HG02763 (cell line): Measurements from ENCODE around the gene ATCAY.
"Not testable (repeated sequence)": the region's sequence is repeated elsewhere in the genome, so short reads cannot be mapped to it uniquely, and the experiment has no call there.

Source experiments
- ATAC-seq: cut with Tn5 transposase; IDR thresholded peaks from one replicate; pipeline ENCODE4 v1.9.1; 2021; ENCODE audit warnings: mild to moderate bottlenecking, moderate library complexity; ENCODE audit not compliant: unreplicated experiment

ATCAY gene

DNA sequence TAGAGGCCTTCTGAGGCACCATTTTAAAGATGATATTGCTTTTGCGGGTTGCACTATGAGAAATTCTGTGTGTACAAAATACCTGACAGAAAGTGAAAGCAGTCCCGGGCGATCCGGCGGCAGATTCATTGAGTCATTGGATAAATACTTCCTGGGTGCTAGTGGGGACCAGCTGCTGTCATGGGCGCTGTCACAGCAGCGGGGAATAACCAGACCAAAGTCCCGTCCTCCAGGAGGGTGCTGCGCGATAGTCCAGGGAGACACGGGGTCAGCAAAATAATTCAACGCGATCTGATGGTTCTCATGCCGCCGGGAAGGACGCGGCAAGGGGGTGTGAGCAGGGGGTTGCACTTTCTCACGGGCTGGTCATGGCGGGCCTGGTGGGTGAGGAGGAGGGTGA, 25.2 kb upstream of the ATCAY start:
- ATAC-seq, result no peak

DNA sequence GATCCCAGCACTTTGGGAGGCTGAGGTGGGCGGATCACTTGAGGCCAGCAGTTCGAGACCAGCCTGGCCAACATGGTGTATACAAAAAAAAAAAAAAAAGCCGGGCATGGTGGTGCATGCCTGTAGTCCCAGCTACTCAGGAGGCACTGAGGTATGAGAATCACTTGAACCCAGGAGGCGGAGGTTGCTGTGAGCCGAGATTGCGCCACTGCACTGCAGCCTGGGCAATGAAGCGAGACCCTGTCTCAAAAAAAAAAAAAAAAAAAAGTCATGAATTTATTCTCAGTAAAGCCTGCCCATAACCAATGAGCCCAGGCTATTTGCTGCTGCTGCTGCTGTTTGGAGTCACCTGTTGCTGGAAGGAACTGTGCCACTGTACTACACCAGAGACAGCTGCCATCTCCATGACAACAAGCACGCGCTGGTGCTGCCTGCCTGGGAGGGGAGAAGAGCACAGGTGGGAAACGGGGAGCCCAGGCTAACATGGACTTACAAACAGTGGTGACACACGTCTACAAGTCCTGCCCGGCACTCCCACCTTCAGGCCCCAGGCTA, 23.0 kb upstream of the ATCAY start:
- ATAC-seq, result no peak

- ATAC-seq, result no peak
These were observed 20.0 kb upstream of the ATCAY start for GRCh38 chr19:3860499-3860898.

- no peak for ATAC-seq
These were observed 17.5 kb upstream of the ATCAY start for GRCh38 chr19:3862826-3863500.

- no peak for ATAC-seq
These were observed 16.8 kb upstream of the ATCAY start for GRCh38 chr19:3863648-3864047.

DNA sequence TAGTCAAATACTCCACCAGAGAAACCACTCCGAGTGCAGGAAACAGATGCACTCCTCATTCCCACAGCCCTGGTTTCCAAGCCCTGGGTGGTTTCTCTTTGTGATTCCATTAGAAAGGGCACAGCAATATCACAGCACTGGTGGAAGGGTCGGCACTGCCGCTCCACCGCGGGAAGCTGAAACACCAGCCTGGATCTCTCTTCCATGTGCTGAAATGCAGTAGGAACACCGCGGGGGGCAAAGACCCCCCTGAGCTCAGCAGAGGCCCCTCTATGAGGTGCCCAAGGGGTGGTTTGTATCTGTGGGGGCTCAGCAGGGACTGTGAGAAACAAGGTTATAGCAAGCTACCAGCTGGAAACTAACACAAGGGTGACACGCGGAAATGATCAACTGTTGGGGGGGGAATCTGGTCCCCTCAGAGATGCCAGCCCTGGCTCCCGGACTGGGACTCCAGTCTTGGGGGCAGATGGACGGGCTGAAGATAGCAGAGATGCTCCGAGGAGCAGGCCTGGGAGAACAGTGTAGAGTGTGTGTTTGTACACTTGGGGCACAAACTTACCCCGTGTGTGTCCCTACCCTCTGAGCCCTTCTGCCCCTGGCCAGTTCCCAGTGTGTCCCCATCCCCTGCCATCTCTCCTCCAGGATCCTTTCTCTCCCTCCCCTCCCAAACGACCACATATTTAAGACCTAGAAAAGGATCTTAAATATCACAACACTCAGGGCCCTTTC, 13.4 kb upstream of the ATCAY start:
- ATAC-seq, result no peak

DNA sequence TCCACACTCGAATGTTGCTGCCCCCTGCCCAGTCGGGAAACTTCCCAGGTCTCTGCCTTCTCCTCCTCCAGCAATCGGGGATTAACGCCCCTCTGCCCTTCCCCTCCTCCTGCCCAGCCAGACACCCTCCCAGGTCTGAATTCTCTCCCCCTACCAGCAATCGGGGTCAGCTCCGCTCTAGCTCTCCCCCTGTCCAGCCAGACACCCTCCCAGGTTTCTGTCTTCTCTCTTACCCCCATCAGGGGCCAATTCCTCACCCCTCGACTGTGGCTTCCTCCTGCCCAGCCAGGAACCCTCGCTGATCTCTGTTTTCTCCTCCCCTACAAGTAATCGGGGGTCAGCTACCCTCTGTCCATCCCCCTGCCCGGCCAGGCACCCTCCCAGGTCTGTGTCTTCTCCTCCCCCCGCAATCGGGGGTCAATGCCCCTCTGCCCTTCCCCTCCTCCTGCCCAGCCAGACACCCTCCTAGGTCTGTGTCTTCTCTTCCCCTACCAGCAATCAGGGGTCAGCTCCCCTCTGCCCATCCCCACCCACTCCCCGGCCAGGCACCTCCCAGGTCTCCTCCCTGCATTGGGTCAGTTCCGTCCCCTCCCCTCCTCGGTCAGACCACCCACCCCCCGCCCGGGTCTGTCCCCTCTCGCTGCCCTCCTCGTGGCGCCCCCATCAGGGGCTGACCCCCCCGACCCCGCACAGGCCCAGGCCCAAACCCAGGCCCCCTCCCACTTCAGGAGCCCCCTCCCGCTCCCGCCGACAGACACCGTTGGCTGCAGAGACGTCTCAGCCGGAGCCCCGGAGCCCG, 12.3 kb upstream of the ATCAY start:
- ATAC-seq, result no peak

GRCh38 chr19:3868770-3869456, 11.6 kb upstream of the ATCAY start, which contains the start of gene ZFR2:
ZFR2 (minus strand) TSS chr19:3869038; CDS start chr19:3869017, 21 bp downstream.
- no peak for ATAC-seq

- no peak for ATAC-seq
These were observed 7.3 kb upstream of the ATCAY start for GRCh38 chr19:3873151-3873550.

DNA sequence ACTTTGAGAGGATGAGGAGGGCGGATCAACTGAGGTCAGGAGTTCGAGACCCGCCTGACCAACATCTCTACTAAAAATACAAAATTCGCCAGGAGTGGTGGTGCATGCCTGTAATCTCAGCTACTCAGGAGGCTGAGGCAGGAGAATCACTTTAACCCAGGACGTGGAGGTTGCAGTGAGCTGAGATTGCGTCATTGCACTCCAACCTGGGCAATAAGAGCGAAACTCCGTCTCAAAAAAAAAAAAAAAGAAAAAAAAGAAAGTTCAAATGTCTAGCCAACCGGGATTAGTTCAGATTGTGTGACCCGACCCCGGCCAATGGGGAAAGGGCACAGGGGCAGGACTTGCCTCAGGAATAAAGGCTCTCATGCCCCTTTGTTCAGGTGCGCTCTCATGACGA, 5.8 kb upstream of the ATCAY start:
- ATAC-seq, result not testable (repeated sequence)

- ATAC-seq, result no peak
These were observed 829 bp upstream of the ATCAY start for GRCh38 chr19:3879656-3880055.

DNA sequence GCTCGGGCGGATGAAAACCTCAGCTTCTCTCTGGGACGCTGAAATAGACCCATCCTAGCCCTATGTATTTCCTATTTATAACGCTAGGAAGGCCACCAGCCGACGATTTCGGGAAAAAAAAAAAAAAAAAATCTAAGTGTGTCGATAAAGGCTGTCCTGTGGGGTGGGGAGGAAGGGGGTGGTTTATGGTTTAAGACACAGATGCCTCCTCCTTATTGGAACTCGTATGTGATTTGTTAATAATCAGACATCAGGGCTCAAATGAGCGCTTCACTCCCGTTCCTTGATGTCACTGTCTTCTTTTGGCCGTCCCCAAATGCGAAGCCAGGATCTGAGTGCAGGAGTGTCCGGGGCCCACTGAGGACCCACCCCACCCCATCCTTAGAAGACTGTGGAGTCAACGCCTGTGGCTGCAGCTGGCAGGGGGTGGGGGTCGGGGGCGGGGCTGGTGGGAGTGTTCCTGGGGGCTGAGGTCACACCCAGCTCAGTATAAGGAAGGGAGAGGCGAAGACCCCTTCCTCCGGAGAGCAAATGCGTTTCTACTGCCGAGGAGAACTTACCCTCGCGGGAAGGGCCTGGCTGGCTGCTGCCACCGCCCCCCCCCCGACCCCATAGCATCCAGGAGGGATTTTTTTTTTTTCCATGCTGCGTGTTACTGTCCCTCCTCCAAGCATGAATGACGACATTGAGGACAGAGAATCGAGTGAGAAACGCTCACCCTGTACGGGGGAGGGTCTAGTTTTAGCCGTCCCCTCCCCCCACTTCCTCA, 971 bp downstream of the ATCAY start:
- no peak for ATAC-seq

DNA sequence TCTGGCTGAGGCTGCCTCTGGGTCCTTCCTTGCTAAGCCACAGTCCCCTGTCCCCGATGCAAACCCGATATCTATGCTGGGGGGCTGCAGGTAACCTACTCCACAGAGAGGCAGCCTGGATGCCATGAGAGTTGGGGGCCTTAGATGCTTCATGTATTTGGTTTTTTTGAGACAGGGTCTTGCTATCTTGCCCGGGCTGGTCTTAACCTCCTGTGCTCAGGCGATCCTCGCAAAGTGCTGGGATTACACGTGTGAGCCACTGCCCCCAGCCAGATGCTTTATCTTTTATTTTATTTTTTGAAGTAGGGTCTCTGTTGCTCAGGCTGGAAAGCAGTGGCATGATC, 1.5 kb downstream of the ATCAY start:
- no peak for ATAC-seq

GRCh38 chr19:3890591-3890990, 10.1 kb downstream of the ATCAY start:
- no peak for ATAC-seq

- ATAC-seq, result no peak
These were observed 13.2 kb downstream of the ATCAY start for GRCh38 chr19:3893509-3894179.

DNA sequence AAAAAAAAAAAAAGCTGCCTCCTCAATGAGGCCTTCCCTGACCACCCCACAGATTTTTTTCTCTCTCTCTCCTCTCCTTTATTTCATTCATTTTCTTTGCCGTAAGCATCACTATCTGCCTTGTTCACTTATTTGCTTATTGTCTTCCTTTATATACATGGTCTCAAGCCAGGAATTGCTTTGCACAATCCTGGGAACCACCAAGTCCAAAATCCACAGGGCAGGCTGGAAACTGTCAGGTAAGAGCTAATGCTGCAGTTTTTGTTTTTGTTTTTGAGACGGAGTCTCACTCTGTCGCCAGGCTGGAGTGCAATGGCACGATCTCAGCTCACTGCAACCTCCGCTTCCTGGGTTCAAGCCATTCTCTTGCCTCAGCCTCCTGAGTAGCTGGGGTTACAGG, 14.5 kb downstream of the ATCAY start:
- ATAC-seq, result not testable (repeated sequence)

DNA sequence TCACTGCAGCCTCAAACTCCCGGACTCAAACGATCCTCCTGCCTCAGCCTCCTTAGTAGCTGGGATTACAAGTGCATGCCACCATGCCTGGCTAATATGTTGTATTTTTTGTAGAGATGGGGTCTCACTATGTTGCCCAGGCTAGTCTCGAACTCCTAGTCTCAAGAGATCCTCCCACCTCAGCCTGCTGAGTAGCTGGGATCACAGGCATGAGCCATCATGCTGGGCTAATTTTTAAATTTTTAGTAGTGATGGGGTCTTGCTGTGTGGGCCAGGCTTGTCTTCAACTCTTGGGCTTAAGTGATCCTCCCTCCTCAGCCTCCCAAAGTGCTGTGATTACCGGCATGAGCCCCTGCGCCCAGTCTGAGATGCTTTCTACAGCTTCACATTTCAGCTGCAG, 15.3 kb downstream of the ATCAY start:
- no peak for ATAC-seq

DNA sequence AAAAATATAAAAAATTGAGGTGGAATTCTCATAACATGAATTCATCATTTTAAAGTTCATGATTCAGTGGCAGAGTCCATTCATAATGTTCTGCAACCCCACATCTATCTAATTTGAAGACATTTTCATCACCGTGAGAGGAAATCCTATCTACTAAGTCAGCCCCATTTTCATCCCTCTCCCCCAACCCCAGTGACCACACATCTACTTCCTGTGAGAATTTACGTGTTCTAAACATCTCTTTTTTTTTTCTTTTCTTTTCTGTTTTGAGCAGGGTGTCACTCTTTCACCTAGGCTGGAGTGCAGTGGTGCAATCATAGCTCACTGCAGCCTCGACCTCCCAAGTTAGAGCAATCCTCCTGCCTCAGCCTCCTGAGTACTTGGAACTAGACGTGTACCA, 17.5 kb downstream of the ATCAY start:
- no peak for ATAC-seq

GRCh38 chr19:3898426-3898825, 17.9 kb downstream of the ATCAY start:
- no peak for ATAC-seq
